Epithelial cell of alveolus of lung (primary cell): Measurements from ENCODE around the gene PHF8. TPM values are rescaled to one million over a fixed set of nuclear protein-coding genes. Genes with fewer than 3 reads are reported as not detected.

ENCODE experiments used
- total RNA-seq: library from RNA; depleted of rRNA; stranded (reverse); fragments of >200 nt; gene quantifications from 2 replicates; pipeline ENCODE4 v1.2.1, GENCODE V29; 2015

The PHF8 gene
- total RNA-seq = 7.1 and 21.5 TPM in 2 replicates

DNA sequence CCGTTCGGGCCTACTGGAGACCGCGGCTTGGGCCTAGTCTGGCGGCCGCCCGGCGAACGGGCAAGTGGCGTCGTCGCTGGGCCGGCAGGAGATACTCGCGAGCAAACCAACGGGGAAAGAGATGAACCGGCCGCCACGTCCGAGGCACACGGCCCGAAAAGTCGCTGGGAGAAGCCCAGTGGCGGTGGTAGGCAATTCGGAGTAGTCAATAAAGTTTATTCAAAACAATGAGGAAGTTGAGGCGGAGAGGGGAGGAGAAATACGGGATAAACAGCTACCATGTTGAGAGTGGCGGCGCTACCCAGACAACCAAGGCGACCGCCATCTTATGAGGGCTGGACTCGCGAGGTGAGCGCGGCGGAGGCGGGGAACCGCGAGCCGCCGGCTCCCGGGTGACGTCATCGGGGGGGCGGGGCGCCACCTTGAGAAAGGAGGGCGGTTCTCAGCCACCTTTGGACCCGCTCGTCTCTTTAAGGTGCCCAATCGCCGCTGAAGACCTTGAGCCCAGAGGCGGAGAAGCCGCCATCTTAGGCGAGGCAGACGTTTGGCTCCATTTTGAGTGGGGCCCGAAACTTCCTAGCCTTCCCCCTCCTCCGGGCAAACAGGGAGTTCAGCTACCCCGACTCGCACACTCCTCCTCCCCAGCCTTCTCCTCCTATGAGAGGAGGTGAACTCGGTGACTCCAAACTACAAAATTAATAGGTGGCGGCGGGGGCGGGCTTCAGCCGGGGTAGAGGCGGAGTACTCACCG, at the start of gene PHF8:
PHF8 (minus strand) TSS at position 348 of the 751 bp plus-strand sequence. CDS start 1,745 bp downstream, outside the sequence.

Other genes with a start within 250 kb of the PHF8 start
- 4.9 and 13.9 TPM in 2 replicates for gene FAM120C, start 138.8 kb upstream of the PHF8 start, total RNA-seq